ENCODE data around the gene WDR5B. TPM values are rescaled to one million over a fixed set of nuclear protein-coding genes. Genes with fewer than 3 reads are reported as not detected.

WDR5B gene
- total RNA-seq, 1 donor from 2014 or later: 2.9 TPM

- intact Hi-C loops (cut with micrococcal nuclease): no loop called here
- DNase-seq (no peak), ATAC-seq (no peak)
These were observed 1.5 kb downstream of the WDR5B start for GRCh38 chr3:122414391-122414790.

- intact Hi-C loops (cut with micrococcal nuclease): no loop called here
- no peak for DNase-seq
- ATAC-seq: no peak
These were observed 5.2 kb downstream of the WDR5B start for GRCh38 chr3:122410639-122411038.

GRCh38 chr3:122410111-122410510, 5.8 kb downstream of the WDR5B start:
- intact Hi-C loops (cut with micrococcal nuclease): no loop called here
- no peak for ATAC-seq

GRCh38 chr3:122409446-122409845, 6.4 kb downstream of the WDR5B start:
- intact Hi-C loops (cut with micrococcal nuclease): no loop called here
- no peak for ATAC-seq
- DNase-seq: no peak

More at GRCh38 chr3:122410111-122410510, 5.8 kb downstream of the WDR5B start:
- no peak for DNase-seq

GRCh38 chr3:122407946-122408345, 7.9 kb downstream of the WDR5B start:
- DNase-seq: no peak
- intact Hi-C loops (cut with micrococcal nuclease): no loop called here
- no peak for ATAC-seq

DNA sequence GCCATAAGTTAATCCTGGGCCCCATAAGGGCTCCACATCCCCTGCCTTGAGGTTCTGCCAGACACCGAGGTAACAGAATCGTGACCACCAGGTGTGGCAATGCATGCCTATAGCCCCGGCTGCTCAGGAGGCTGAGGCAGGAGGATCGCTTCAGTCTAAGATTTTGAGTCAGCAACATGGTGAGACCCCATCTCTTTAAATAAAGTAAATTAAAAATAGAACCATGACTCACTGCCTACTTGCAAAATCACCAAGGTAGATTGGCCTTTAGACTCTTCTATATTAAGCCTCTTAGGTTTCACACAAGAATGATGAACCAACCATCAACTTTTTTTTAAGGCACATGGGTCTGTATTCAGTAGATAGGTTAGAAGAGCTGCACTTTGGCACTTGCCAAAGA, 9.7 kb downstream of the WDR5B start:
- intact Hi-C loops (cut with micrococcal nuclease): no loop called here
- no peak for ATAC-seq
- DNase-seq: no peak

DNA sequence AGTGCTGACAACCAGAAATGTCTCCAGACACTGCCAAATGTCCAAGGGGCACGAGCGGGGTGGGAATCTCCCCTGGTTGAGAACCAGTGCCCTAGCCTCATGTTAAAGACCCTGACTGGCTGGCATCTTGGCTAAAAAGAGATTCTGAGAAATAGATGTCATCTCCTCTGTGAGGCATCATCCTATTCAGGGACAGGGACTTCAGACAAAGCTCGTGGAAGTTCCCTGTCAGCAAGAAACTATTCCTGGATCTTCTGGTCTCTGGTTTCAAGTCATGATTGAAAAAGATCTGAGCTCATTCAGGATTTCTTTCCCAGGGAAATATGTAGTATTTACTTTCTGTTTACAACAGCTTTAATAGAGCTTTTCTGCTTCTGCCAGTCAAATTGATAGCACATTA, 10.8 kb downstream of the WDR5B start:
- intact Hi-C loops (cut with micrococcal nuclease): no loop called here
- no peak for ATAC-seq
- DNase-seq: no peak

- no peak for ATAC-seq
- no peak for DNase-seq
- intact Hi-C loops (cut with micrococcal nuclease): no loop called here
These were observed 12.4 kb downstream of the WDR5B start for GRCh38 chr3:122403489-122403888.

GRCh38 chr3:122398920-122399319, 16.9 kb downstream of the WDR5B start:
- intact Hi-C loops (cut with micrococcal nuclease): no loop called here

GRCh38 chr3:122397201-122397600, 18.7 kb downstream of the WDR5B start:
- ATAC-seq: no peak
- intact Hi-C loops (cut with micrococcal nuclease): no loop called here
- DNase-seq: no peak

More at GRCh38 chr3:122398920-122399319, 16.9 kb downstream of the WDR5B start:
- no peak for DNase-seq
- ATAC-seq: no peak

DNA sequence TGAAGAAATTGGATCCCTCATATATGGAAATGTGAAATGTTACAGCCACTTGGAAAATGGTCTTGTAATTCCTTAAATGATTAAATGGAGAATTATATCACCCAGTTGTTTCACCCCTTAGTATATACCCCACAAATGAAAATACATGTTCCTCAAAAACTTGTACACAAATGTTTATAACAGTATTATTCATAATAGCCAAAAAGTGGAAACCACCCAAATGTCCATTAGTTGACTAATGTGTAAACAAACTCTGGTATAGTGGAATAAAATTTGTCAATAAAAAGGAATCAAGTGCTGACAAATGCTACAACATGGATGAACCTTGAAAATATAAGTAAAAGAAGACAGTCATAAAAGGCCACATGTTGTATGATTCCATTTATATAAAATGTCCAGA, 19.4 kb downstream of the WDR5B start:
- DNase-seq (no peak), ATAC-seq (no peak)
- intact Hi-C loops (cut with micrococcal nuclease): no loop called here

DNA sequence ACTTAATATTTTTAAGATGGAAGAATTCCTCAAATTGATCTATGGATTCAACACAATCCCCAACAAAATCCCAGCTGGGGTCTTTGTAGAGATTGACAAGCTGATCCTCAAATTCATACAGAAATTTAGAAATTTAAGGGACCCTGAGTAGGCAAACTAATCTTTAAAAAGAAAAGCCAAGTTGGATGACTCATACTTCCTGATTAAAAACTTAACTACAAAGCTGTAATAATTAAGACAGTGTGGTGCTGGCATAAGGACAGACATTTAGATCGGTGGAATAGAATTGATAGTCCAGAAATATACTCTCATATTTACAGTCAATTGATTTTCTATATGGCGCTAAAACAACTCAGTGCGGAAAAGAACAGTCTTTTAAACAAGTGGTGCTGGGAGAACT, 20.3 kb downstream of the WDR5B start:
- intact Hi-C loops (cut with micrococcal nuclease): no loop called here
- ATAC-seq (no peak), DNase-seq (no peak)

DNA sequence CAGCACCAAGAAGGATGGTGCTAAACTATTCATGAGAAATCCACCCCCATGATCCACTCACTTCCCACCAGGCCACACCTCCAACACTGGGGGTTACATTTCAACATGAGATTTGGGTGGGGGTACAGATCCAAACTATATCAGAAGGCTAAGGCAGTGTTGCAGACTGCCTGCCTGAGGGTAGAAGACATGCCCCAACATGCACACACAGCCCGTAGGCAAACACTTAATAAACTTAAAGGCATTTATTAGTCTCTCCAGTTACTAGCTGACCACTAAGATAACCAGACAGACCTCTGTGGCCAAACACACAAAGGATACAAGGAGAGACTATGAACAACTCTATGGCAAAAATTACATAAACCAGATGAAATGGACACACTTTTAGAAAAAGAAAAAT, 21.7 kb downstream of the WDR5B start:
- no peak for DNase-seq
- intact Hi-C loops (cut with micrococcal nuclease): loop anchor here (5.0 kb wide), 1 partner anchor 283 kb away; no protein-coding TSS in a partner anchor
- ATAC-seq: no peak

GRCh38 chr3:122392868-122393844, 22.7 kb downstream of the WDR5B start:
- intact Hi-C loops (cut with micrococcal nuclease): loop anchor here (5.0 kb wide), 1 partner anchor 284 kb away; no protein-coding TSS in a partner anchor
- no peak for DNase-seq
- peak; percentile 30 for ATAC-seq

DNA sequence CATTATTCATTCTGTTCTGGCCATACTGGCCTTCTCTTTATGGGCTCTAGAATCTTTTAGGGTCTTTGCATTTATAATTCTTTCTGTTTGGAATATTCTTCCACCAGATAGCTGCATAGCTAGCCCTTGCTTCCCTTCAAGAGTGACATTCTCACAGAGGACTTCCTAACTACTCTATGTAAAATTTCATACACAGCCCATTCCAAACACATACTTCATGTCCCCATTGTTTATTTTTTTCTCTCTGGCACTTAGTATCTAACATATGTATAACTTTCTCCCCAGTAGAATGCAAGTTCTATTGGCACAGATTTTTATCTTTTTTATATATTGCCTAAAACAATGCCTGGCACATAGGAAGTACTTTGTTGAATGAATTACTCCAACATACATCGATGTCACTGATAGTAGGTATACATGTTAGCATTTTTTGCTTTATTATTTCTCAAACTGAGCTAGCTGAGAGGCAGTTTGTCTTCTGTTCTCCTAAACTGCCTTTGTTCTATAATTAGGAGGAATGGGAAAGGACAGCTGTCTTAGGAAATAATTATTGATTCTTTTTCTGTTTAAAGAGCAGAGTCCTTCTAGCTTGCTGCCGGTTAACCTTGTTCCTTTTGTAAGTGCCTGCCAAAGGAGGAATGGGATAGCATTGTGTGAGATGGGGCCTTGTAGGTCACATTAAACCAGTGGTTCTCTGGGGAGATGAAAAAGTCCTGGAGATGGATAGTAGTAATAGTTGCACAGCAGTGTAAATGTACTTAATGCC, 24.0 kb downstream of the WDR5B start:
- intact Hi-C loops (cut with micrococcal nuclease): loop anchor here (5.0 kb wide), 1 partner anchor 285 kb away; no protein-coding TSS in a partner anchor
- DNase-seq (no peak), ATAC-seq (no peak)

DNA sequence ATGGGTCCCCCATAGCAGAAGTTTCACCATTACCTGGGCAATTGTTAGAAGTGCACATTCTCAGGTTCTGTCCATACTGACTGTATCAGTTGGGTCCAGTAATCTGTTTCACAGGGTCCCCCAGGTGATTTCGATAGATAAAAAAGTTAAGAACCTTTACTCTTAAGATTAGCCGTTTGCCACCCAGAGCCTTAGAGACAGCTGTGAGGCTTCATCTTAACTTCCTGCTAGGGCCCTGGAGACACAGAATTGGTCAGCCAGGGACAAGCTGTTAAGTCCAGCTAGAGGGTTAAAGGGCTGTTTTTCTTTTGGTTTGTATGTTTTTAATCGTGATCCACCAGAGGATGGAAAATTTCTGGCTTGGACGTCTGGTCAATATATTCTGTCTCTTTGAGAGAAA, 25.2 kb downstream of the WDR5B start:
- no peak for DNase-seq
- intact Hi-C loops (cut with micrococcal nuclease): loop anchor here (5.0 kb wide), 1 partner anchor 287 kb away; no protein-coding TSS in a partner anchor
- peak; percentile 69 for ATAC-seq

GRCh38 chr3:122389892-122390291, 26.0 kb downstream of the WDR5B start:
- DNase-seq: no peak
- intact Hi-C loops (cut with micrococcal nuclease): loop anchor here (5.0 kb wide), 1 partner anchor 287 kb away; no protein-coding TSS in a partner anchor
- no peak for ATAC-seq

DNA sequence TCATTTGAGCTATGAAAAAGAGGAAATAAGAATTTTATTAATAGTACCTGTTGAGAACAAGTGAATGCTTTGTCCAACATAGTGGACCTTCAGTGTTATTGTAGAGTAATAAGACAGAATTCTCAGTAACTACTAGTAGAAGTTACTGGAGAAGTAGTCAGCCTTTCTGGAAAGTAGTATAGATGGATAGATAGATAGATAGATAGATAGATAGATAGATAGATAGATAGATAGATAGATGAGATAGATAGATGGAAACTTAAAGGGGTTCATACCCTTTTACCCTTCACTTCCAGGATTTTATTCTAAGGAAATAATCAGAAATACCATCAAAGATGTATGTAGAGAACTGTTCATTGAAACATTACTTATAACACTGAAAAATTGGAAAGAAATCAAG, 26.7 kb downstream of the WDR5B start:
- DNase-seq: no peak
- intact Hi-C loops (cut with micrococcal nuclease): no loop called here
- ATAC-seq: no peak

DNA sequence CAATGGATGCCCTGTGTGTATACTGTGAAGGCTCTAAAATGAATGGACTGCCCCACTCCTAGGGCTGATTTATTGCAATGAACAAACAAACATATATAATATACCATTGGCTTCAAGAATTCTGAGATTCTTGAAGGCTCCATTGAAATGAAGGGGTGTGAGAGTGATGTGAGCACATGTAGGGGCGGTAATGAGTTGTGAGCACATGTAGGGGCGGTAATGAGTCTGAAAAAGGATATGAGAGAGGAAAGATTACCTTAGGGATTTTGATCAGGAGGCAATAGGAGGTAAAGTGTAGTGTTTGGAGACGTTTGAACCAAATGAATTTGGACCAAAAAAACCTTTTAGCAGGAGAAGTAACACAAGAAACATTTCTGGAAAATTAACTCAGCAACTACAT, 28.2 kb downstream of the WDR5B start:
- DNase-seq: no peak
- no peak for ATAC-seq
- intact Hi-C loops (cut with micrococcal nuclease): no loop called here

Measured in left ventricle myocardium superior (tissue), 1 donor.